Suprapubic skin (tissue), 4 donors: ENCODE measurements around the gene CNGB1. TPM values are rescaled to one million over a fixed set of nuclear protein-coding genes. Genes with fewer than 3 reads are reported as not detected.

Source experiments
- DNase-seq, 2 donors: peaks; one replicate each; pipeline ENCODE4 v3.0.0-alpha.2; 2019; ENCODE audit warnings: low spot score in 2 of 2
- H3K27ac ChIP-seq: fragments of 200-600 bp; sonication (generic); one replicate; pipeline ENCODE4 v1.5.1; 2019
- H3K27me3 ChIP-seq: fragments of 200-600 bp; sonication (generic); one replicate; pipeline ENCODE4 v1.5.1; 2019
- H3K36me3 ChIP-seq: fragments of 200-600 bp; sonication (generic); one replicate; pipeline ENCODE4 v1.5.1; 2019
- H3K4me1 ChIP-seq: fragments of 200-600 bp; sonication (generic); one replicate; pipeline ENCODE4 v1.5.1; 2019
- H3K4me3 ChIP-seq: fragments of 200-600 bp; sonication (generic); one replicate; pipeline ENCODE4 v1.5.1; 2019; ENCODE audit warnings: mild to moderate bottlenecking
- H3K9me3 ChIP-seq: fragments of 200-600 bp; sonication (generic); one replicate; pipeline ENCODE4 v1.5.1; 2019
- CTCF ChIP-seq, 2 donors: fragments of 200-600 bp in 1 of 2; fragments of 450-650 bp in 1 of 2; sonication (generic) in 1 of 2; IDR thresholded peaks; one replicate each; pipeline ENCODE4 v1.5.1; 2016 to 2019; ENCODE audit warnings: antibody characterized with exemption in 2 of 2, mild to moderate bottlenecking in 1 of 2, moderate library complexity in 1 of 2
- EP300 ChIP-seq: sonication (generic); formaldehyde crosslinking; IDR thresholded peaks from one replicate; pipeline ENCODE4 v1.6.1; 2017; ENCODE audit warnings: antibody characterized with exemption
- POLR2A ChIP-seq, 2 donors: fragments of 450-650 bp; IDR thresholded peaks; one replicate each; pipeline ENCODE4 v1.6.1; 2017; ENCODE audit warnings: antibody characterized with exemption in 2 of 2, mild to moderate bottlenecking in 2 of 2, moderate library complexity in 2 of 2
- POLR2AphosphoS5 ChIP-seq, 3 donors: sonication (generic); formaldehyde crosslinking; IDR thresholded peaks; one replicate each; pipeline ENCODE4 v1.6.1; 2017; ENCODE audit warnings: antibody characterized with exemption in 3 of 3
- WGBS: methylation state at CpG from one replicate; pipeline ENCODE4 v1.1.5; 2018; 5-methylcytosine and 5-hydroxymethylcytosine counted together
- total RNA-seq, 4 donors: library from RNA; depleted of rRNA; stranded (reverse); fragments of >200 nt; gene quantifications; one replicate each; pipeline ENCODE4 v1.1.0, GENCODE V29; 2016

The CNGB1 gene
- total RNA-seq, 4 donors from 2014 or later, result 0.08 TPM; not detected in 3

DNA sequence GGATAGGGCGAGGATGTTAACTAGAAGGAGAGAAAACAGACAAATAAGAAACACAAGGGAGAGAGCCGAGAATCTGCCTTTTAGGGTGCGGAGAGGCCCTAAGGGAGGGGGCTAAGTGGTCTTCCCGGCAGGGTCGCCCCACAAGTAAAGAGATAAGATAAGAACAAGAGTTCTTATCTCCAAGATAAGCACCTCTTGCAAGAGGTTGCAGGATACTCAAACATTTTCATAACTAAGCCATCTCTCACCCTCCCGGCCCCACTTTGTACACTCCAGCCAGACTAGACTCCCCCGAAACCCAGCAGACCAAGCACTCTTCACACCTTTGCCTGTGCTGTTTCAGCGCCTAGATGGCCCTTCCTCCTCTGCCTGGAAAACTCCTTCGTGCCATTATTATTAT lies 15.3 kb upstream of the CNGB1 start:
- Histone ChIP-seq H3K9me3 (no peaks in the 10 kb centered on the region), H3K4me3 (no peak overlapping the region), H3K27me3 (no peaks in the 10 kb centered on the region), H3K36me3 (no peaks in the 10 kb centered on the region), H3K4me1 (peaks cover 18% of the 10 kb centered on the region), H3K27ac (no peak overlapping the region)
- no peak for TF ChIP-seq POLR2A (IDR thresholded peaks at IDR 0.05)
- TF ChIP-seq EP300, result no peak
- no peak for TF ChIP-seq CTCF (IDR thresholded peaks at IDR 0.05)
- TF ChIP-seq POLR2AphosphoS5 (IDR thresholded peaks at IDR 0.05), result no peak
- 80% methylated on average over 9 of the region's 9 CpGs for WGBS
- DNase-seq, result peak in 1 of 2 donors; percentile 29

GRCh38 chr16:57985204-57986181 lies 14.6 kb upstream of the CNGB1 start:
- Histone ChIP-seq H3K27ac (no peak overlapping the region), H3K4me1 (peaks cover 18% of the 10 kb centered on the region), H3K36me3 (no peaks in the 10 kb centered on the region), H3K27me3 (no peaks in the 10 kb centered on the region), H3K9me3 (no peaks in the 10 kb centered on the region), H3K4me3 (peak overlapping the region; percentile 53)
- peak in 1 of 2 donors; percentile 74 for DNase-seq
- TF ChIP-seq CTCF (IDR thresholded peaks at IDR 0.05) (no peak), POLR2A (IDR thresholded peaks at IDR 0.05) (no peak), POLR2AphosphoS5 (IDR thresholded peaks at IDR 0.05) (no peak), EP300 (no peak)
- WGBS, result 19% methylated on average over 38 of the region's 62 CpGs

- DNase-seq, result peak; percentile 89 to 90
- H3K27me3 ChIP-seq, result no peaks in the 10 kb centered on the region
- 20% methylated on average over 23 of the region's 64 CpGs for WGBS
- H3K4me1 ChIP-seq, result peaks cover 17% of the 10 kb centered on the region
- no peaks in the 10 kb centered on the region for H3K36me3 ChIP-seq
- no peak for TF ChIP-seq EP300
- no peak overlapping the region for H3K27ac ChIP-seq
- no peaks in the 10 kb centered on the region for H3K9me3 ChIP-seq
- H3K4me3 ChIP-seq, result peak overlapping the region; percentile 53
Observed at GRCh38 chr16:57984443-57985203, 13.7 kb upstream of the CNGB1 start.

DNA sequence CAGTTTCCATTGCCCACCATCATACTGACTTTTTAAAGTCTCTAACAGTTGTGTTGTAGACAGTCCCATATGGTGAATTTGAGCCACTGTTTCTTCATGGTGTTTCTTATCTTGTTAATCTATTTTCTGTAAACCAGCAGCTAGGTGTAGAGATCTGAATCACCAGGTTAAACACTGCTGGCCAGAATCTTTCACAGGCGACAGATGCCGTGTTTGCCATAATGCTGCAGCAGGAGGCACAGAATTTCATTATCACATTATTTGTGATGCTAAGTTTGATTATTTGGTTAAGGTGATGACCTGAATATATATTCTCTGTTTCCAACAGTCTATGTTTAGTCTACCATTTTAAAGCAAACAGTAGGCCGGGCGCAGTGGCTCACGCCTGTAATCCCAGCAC lies 11.5 kb upstream of the CNGB1 start:
- Histone ChIP-seq H3K4me3 (no peak overlapping the region), H3K27me3 (no peaks in the 10 kb centered on the region), H3K9me3 (no peaks in the 10 kb centered on the region), H3K27ac (no peak overlapping the region), H3K4me1 (peaks cover 15% of the 10 kb centered on the region), H3K36me3 (no peaks in the 10 kb centered on the region)
- DNase-seq, result no peak
- WGBS, result 80% methylated on average over 5 of the region's 5 CpGs
- no peak for TF ChIP-seq POLR2A (IDR thresholded peaks at IDR 0.05)
- no peak for TF ChIP-seq POLR2AphosphoS5 (IDR thresholded peaks at IDR 0.05)
- TF ChIP-seq EP300, result no peak
- TF ChIP-seq CTCF (IDR thresholded peaks at IDR 0.05), result no peak

- DNase-seq, result no peak
- 93% methylated on average over 7 of the region's 7 CpGs for WGBS
- no peak overlapping the region for H3K4me3 ChIP-seq
Observed at GRCh38 chr16:57981636-57982035, 10.7 kb upstream of the CNGB1 start.

More at GRCh38 chr16:57981636-57982035, 10.7 kb upstream of the CNGB1 start:
- no peak for TF ChIP-seq POLR2AphosphoS5 (IDR thresholded peaks at IDR 0.05)
- TF ChIP-seq POLR2A (IDR thresholded peaks at IDR 0.05), result no peak
- no peak for TF ChIP-seq CTCF (IDR thresholded peaks at IDR 0.05)
- no peak for TF ChIP-seq EP300
- no peaks in the 10 kb centered on the region for H3K27me3 ChIP-seq
- H3K27ac ChIP-seq, result no peak overlapping the region
- peaks cover 16% of the 10 kb centered on the region for H3K4me1 ChIP-seq
- no peaks in the 10 kb centered on the region for H3K9me3 ChIP-seq
- H3K36me3 ChIP-seq, result no peaks in the 10 kb centered on the region
